ENCODE data around the gene RNF25. TPM values are rescaled to one million over a fixed set of nuclear protein-coding genes. Genes with fewer than 3 reads are reported as not detected.
A peak's percentile ranks its signal among the peaks of the same experiment; 100 is the strongest.
"Not testable (repeated sequence)": the region's sequence is repeated elsewhere in the genome, so short reads cannot be mapped to it uniquely, and the experiment has no call there.

Gene RNF25
- total RNA-seq, 1 donor from 2014 or later, result 31.6 TPM

DNA sequence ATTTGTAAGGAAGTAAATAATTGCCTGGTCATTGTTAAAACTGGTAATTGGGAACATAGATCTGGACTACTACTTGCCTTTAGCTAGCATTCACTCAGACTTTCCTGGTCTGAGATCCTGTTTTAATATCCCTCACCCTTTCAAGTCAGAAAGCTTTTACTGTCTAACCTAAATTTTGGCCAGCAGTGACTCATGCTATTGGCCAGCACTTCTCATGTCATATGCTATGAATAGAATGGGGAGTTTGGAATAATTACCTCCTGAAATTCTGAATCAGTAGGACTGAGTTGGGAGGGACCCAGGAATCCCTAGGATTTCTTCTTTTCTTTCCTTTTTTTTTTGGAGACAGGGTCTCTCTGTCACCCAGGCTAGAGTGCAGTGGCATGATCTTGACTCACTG is 19.4 kb upstream of the RNF25 start:
- no peaks in the 10 kb centered on the region for H3K27me3 ChIP-seq (ENCODE audit: control insufficient read depth, insufficient read depth, low read length)
- TF ChIP-seq, protein P1, sequence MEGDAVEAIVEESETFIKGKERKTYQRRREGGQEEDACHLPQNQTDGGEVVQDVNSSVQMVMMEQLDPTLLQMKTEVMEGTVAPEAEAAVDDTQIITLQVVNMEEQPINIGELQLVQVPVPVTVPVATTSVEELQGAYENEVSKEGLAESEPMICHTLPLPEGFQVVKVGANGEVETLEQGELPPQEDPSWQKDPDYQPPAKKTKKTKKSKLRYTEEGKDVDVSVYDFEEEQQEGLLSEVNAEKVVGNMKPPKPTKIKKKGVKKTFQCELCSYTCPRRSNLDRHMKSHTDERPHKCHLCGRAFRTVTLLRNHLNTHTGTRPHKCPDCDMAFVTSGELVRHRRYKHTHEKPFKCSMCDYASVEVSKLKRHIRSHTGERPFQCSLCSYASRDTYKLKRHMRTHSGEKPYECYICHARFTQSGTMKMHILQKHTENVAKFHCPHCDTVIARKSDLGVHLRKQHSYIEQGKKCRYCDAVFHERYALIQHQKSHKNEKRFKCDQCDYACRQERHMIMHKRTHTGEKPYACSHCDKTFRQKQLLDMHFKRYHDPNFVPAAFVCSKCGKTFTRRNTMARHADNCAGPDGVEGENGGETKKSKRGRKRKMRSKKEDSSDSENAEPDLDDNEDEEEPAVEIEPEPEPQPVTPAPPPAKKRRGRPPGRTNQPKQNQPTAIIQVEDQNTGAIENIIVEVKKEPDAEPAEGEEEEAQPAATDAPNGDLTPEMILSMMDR (IDR thresholded peaks at IDR 0.05; ENCODE audit: insufficient read depth, low read length, poor library complexity, severe bottlenecking), result no peak
- no peak overlapping the region for H3K4me3 ChIP-seq (ENCODE audit: low read depth, low read length)
- H3K36me3 ChIP-seq (ENCODE audit: control insufficient read depth, insufficient read depth, low read length), result peaks cover 2% of the 10 kb centered on the region
- no peak for DNase-seq (ENCODE audit: low read depth)

DNA sequence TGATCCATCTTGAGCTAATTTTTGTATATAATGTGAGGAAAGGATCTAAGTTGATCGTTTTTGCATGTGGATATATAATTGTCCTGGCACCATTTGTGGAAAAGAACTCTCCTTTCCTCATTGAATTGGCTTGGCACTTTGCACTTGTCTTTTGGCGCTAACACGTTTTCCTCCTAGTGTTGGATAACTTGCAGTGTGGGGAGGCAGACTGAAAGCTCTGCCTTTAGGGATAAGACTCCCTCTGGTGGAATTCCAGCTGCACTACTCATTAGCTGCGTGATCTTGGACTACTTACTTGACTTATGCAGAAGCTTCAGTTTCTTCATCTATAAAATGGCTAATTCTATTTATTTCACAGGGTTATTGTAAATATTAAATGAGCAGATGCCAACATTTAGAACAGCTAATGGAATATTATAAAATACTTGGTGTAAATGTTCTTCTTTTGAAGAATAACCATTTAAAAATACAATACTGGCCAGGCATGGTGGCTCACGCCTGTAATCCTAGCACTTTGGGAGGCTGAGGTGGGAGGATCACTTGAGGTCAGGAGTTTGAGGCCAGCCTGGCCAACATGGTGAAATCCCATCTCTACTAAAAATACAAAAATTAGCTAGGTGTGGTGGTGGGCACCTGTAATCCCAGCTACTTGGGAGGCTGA is 15.7 kb upstream of the RNF25 start:
- H3K27me3 ChIP-seq (ENCODE audit: control insufficient read depth, insufficient read depth, low read length); H3K4me3 ChIP-seq (ENCODE audit: low read depth, low read length); H3K36me3 ChIP-seq (ENCODE audit: control insufficient read depth, insufficient read depth, low read length): not testable (repeated sequence)
- DNase-seq (ENCODE audit: low read depth), result peak; percentile 48
- TF ChIP-seq, protein P1 (IDR thresholded peaks at IDR 0.05; ENCODE audit: insufficient read depth, low read length, poor library complexity, severe bottlenecking), result peak; percentile 92

DNA sequence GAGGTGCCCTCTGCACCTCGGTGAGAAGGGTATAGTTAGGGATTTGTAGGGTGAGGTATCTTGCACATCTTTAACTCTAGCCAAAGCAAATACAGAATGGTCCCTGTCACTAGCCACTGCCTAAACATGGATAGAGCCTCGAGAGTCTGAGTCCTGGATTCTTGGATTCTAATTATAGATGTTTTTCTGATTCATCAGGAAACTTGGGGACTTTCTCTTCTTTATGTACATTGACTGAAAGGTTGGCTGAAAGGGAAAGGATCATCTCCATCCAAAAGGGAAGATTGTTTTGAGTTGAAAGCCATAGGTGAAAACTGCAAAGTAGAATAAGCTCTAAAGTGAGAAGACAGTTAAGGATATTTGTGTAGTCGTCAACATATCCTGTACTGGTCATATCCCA is 8.3 kb upstream of the RNF25 start:
- Histone ChIP-seq H3K36me3 (ENCODE audit: control insufficient read depth, insufficient read depth, low read length) (no peaks in the 10 kb centered on the region), H3K27me3 (ENCODE audit: control insufficient read depth, insufficient read depth, low read length) (no peaks in the 10 kb centered on the region), H3K4me3 (ENCODE audit: low read depth, low read length) (no peak overlapping the region)
- no peak for DNase-seq (ENCODE audit: low read depth)
- TF ChIP-seq, protein P1 (IDR thresholded peaks at IDR 0.05; ENCODE audit: insufficient read depth, low read length, poor library complexity, severe bottlenecking), result no peak

DNA sequence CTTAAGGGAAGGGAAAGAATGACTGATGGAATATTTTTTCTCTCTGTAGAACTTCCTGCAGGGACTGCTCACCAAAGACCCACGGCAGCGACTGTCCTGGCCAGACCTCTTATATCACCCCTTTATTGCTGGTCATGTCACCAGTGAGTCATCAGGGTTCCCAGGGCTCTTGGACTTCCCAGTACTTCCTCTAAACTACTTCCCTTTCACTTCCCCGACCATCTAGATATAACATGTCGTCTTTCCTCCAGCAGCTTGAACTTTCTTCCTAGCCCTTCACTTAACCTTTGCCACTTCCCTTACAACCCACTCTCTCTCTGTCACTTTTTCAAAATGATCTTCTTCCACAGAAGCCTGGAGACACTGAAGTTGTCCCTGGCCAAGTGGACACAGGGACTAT is 7.3 kb upstream of the RNF25 start:
- H3K36me3 ChIP-seq (ENCODE audit: control insufficient read depth, insufficient read depth, low read length), result no peaks in the 10 kb centered on the region
- H3K4me3 ChIP-seq (ENCODE audit: low read depth, low read length), result no peak overlapping the region
- H3K27me3 ChIP-seq (ENCODE audit: control insufficient read depth, insufficient read depth, low read length), result no peaks in the 10 kb centered on the region
- DNase-seq (ENCODE audit: low read depth), result no peak
- TF ChIP-seq, protein P1 (IDR thresholded peaks at IDR 0.05; ENCODE audit: insufficient read depth, low read length, poor library complexity, severe bottlenecking), result no peak

DNA sequence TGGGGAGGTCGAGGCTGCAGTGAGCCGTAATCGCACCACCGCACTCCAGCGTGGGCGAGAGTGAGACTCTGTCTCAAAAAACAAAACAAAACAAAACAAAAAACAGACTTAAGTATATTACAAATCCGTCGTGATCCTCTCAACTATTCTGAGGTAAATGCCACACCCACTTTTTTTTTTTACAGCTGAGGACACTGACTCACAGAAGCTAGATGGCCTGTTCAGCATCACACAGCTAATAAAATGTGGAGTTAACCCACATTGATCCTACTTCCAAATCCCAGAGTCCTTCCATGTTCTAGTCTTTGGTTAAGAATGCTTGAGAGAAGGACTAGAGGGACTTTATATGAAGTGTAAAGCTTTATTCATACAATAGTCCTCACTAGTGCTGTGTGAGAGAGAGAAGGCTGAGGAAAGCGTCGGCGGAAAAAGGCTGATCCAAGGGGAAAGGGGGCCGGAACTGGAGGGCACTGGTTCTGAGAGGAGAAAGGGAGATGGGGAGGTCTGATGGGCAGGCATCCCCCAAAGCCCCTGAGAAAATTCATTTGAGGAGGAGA is 627 bp downstream of the RNF25 start:
- no peak for DNase-seq (ENCODE audit: low read depth)
- Histone ChIP-seq H3K36me3 (ENCODE audit: control insufficient read depth, insufficient read depth, low read length) (no peaks in the 10 kb centered on the region), H3K27me3 (ENCODE audit: control insufficient read depth, insufficient read depth, low read length) (no peaks in the 10 kb centered on the region), H3K4me3 (ENCODE audit: low read depth, low read length) (peak overlapping the region; percentile 92)
- TF ChIP-seq, protein P1 (IDR thresholded peaks at IDR 0.05; ENCODE audit: insufficient read depth, low read length, poor library complexity, severe bottlenecking), result no peak

DNA sequence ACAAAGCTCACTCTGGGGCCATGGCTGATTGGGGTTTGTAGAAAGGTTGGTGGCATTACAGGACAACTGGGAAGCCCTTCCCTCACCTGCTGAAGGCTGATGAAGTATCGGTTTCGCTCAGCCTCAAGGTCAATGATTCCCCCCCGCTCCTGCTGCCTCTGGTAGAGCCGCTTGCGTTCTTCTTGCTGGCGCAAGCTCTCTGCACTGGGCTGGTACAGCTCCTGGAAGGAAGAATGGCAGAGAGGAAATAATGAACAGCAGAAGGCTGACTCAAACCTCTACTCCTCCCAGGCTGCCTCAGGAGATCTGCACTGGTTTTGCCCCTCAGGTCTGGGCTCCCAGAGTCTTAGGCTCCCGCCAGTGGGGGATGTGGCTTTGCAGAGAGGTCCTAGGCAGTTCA is 7.1 kb downstream of the RNF25 start:
- TF ChIP-seq, protein P1 (IDR thresholded peaks at IDR 0.05; ENCODE audit: insufficient read depth, low read length, poor library complexity, severe bottlenecking), result no peak
- H3K36me3 ChIP-seq (ENCODE audit: control insufficient read depth, insufficient read depth, low read length), result peaks cover 4% of the 10 kb centered on the region

More for the DNA sequence above, 7.1 kb downstream of the RNF25 start:
- DNase-seq (ENCODE audit: low read depth), result no peak
- Histone ChIP-seq H3K4me3 (ENCODE audit: low read depth, low read length) (no peak overlapping the region), H3K27me3 (ENCODE audit: control insufficient read depth, insufficient read depth, low read length) (no peaks in the 10 kb centered on the region)
